ENCODE data around the gene KAZN.
"Not testable (repeated sequence)": the region's sequence is repeated elsewhere in the genome, so short reads cannot be mapped to it uniquely, and the experiment has no call there.

The KAZN gene

DNA sequence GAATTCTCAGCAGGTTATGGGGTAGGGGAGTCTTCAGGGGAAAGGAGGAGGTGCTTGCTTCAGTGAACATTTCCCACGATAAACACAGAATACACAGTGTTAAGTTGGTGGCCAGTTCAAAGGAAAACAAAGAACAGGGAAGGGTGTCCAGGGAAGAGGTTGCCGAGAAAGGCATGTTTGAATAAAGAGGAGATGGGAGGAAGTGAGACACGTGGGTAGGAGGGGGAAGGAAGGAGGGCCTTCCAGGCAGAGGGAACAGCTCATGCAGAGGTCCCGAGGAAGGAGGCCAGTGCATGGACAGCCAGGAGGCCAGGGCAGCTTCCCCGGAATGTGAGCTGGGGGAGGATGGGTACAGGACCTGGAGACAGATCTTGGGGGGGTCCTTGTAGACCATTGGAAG, 424.7 kb downstream of the KAZN start:
- no peak for DNase-seq (ENCODE audit: low read depth in 1 of 2, low spot score in 1 of 2)

DNA sequence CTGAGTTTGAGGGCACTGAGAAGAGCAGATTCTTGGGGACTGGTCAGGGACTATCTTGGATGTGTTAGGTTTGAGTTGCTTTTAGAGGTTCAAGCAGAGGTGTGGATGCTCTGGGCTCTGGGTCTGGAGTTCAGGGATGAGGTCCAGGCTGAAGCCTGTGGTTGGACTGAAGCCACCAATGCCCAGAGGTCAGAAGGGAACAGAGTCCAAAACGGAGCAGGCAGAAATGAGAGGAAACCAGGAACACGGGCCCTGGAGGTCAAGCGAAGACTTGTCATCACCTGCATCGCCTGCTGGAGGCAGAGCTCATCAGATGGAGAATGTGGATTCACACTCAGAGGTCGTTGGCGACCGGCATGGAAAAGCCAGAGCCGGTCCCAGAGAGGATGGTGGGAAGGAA, 425.5 kb downstream of the KAZN start:
- no peak for DNase-seq (ENCODE audit: low read depth in 1 of 2, low spot score in 1 of 2)

DNA sequence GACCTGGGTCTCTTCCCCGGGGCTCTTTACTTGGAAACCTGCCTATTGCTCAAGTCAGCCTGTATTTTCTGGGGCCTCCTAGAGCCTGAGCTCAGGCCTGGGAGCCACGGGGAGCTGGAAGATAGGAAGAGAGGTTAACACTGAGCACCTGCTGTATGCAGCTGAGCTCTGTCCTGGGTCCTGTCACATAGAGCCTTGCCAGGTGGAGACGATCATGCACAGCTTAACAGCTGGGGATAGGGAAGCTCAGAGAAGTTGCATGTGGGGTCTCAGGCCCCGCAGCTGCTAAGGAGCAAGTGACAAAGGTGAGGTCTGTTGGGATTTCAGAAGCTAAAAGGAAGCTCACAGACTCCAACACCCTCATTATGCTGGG, 427.6 kb downstream of the KAZN start:
- no peak for DNase-seq (ENCODE audit: low read depth in 1 of 2, low spot score in 1 of 2)

DNA sequence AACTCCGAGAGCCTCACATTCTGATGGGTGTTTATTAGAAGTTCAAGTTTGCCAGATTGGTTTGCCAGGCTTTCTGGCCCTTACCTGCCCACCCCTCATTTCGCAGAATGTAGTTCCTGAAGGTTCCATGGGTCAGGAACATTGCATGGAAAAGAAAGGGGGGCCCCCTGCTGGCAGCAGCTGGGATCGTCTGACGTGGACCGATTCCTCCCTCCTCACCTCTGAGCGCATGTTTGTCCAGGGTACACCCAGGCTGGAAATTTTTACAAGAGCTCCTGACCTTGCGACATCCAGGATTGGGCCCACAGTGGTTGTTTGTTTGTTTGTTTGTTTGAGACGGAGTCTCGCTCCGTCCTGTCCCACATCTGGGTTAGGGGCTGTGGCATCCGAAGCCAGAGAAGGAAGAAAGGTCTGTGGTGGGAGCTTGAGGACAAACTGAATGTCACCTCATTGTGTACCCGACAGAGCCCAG, 429.1 kb downstream of the KAZN start:
- DNase-seq (ENCODE audit: low read depth in 1 of 2, low spot score in 1 of 2), result no peak

DNA sequence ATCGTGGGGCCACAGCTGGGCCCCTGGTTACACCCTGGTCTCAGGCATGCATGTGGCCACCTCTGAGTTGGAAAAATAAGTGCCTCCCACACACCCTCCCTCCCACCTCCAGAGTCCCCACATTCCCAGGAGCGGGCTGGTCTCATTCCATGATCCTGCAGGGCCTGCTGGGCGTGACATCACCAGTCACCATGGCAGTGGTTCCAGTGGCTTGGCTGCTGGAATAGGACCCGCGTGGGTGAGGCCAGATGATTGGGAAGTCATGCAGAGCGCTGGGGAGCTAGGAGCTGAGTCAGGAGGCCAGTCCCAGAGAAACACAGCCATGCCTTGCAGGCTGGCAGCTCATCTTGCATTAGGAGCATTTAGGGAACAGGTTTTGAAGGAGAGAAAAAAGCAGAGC, 429.6 kb downstream of the KAZN start:
- no peak for DNase-seq (ENCODE audit: low read depth in 1 of 2, low spot score in 1 of 2)

DNA sequence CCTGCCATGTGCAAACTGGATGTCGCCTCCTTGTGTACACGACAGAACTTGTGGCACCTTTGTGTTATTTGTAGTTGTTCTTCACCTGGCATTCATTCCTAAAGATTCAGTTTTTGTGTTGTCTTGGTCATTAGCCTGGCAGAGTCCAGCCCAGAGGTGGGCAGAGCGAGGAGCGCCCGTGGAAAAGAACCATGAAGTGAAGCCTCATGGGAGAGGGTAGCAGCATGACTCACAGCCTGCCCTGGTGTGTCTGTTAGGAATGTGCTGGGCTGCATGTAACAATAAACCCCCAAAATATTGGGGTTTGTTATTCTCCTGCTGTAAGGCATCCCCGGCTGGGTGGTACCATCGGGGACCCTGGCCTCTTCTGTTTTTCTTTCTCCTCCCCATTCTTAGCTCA, 430.1 kb downstream of the KAZN start:
- DNase-seq (ENCODE audit: low read depth in 1 of 2, low spot score in 1 of 2), result no peak

DNA sequence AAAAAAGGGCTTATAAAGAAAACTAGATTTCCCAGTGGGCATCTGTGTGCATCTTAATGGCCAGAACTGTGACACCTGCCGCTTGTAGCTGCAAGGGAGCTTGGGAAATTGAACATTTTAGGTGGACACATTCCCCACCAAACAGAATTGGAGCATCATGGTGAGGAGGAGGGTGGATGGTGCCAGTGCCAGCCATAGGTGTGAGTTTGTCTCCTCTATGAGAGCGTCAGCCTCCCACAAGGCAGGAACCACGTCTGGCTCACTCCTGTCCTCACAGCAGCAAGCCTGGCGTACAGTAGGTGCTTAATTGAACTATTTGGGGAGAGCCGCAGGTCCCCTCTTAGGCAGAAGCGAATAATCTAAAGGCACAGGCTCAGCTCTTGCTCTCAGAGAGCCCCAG, 430.6 kb downstream of the KAZN start:
- no peak for DNase-seq (ENCODE audit: low read depth in 1 of 2, low spot score in 1 of 2)

DNA sequence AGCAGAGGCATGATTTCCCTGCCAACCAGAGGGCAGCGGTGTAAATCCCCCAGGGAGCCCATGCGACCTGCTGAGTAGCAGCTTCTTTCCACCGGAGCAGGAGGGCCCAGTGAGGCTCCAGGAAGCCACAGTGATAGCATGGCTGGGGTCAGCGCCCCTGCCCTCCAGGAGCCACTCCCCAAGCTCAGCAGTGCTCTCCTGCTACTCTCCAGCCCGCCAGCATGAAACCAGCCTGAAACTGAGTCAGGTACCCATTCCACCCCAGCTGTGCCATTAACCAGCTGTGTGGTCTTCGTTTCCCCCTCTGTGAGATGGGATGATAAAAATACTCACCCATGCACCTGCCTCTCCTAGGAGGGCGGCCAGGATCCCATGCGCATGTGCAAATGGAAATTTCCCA, 431.3 kb downstream of the KAZN start:
- no peak for DNase-seq (ENCODE audit: low read depth in 1 of 2, low spot score in 1 of 2)

DNA sequence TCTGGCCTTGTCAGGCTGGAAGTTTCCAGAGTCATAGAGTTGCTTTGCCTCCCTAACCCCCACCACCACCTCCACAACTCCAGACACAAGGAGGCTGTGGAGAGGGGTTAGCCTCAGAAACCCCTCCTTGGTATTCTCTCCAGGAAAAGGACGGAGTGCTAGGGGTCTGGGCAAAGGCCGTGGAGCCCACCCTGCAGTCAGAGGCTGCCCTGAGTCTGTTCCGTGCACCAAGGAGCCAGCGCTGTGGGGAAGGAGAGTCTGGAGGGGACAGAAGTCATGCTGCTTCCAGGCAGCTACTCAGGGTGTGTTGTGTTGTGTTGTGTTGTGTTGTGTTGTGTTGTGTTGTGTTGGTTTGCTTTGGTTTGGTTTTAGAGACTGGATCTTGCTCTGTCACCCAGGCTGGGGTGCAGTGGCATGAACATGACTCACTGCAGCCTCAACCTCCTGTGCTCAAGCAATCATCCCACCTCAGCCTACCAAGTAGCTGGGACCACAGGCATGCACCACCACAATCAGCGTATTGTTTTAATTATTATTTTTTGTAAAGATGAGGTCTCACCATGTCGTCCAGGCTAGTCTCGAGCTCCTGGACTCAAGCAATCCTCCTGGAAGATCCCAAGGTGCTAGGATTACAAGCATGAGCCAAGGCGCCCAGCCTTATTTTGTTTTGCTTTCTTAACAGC, 432.9 kb downstream of the KAZN start:
- no peak for DNase-seq (ENCODE audit: low read depth in 1 of 2, low spot score in 1 of 2)

DNA sequence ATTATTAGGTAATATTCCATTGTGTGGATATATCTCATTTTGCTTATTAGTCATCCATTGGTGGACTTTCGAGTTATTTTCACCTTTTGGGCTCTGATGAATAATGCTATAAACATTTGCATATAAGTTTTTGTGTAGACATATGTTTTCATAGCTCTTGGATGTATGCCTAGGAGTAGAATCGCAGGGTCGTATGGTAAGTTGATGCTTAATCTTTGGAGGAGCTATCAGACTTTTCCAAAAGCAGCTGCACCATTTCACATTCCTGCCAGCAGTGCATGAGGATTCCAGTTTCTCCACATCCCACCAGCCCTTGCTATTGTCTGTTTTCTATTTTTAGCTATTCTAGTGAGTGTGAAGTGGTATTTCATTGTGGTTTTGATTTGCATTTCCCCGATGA, 434.8 kb downstream of the KAZN start:
- DNase-seq (ENCODE audit: low read depth in 1 of 2, low spot score in 1 of 2), result no peak

DNA sequence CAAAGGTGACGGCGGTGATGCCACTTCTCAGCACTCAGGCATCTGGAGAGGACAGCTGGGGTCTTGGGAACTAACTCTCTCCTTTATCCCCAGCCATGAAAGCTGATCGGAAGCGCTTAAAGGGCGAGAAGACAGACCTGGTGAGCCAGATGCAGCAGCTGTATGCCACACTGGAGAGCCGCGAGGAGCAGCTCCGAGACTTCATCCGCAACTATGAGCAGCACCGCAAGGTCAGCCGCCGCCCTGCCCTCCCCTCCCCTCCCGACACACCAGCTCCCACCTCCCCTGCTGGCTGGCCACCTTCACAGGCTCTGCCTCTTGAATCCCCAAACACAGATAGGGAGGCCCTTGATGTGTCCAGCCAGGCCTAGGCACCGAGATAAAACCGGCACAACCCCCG, 436.2 kb downstream of the KAZN start:
- DNase-seq (ENCODE audit: low read depth in 1 of 2, low spot score in 1 of 2), result no peak

DNA sequence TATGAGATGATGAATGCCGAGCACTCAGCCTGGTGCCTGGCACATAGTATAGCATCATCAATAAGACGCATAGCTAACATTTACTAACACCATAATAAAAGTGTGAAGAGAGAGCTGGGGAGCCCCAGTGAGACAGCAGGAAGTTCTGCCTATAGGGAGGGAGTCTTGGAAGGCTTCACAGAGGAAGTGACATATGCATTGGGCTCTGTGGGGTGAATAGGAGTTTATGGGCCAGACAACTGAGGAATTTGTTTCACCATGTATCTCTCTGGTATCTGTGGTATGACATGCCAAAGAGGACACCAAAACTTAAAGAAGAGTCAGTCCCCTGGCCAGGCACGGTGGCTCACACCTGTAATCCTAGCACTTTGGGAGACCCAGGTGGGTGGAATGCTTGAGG, 436.8 kb downstream of the KAZN start:
- DNase-seq (ENCODE audit: low read depth in 1 of 2, low spot score in 1 of 2), result no peak

DNA sequence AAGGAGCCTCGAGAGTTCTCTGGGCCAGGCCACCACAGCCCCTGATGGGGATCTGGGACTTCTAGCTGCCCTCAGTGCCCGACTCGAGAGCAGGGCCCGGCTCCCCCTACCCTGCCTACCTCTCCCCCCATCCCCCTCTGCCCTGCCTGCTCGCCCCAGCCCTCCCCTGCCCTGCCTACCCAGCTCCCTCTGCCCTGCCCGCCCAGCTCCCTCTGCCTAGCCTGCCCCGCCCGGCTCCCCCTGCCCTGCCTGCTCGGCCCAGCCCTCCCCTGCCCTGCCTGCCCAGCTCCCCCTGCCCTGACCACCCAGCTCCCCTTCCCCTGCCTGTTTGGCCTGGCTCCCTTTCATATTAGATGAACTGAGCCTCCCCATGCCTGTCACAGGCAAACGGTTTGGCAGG, 437.6 kb downstream of the KAZN start:
- DNase-seq (ENCODE audit: low read depth in 1 of 2, low spot score in 1 of 2), result no peak

DNA sequence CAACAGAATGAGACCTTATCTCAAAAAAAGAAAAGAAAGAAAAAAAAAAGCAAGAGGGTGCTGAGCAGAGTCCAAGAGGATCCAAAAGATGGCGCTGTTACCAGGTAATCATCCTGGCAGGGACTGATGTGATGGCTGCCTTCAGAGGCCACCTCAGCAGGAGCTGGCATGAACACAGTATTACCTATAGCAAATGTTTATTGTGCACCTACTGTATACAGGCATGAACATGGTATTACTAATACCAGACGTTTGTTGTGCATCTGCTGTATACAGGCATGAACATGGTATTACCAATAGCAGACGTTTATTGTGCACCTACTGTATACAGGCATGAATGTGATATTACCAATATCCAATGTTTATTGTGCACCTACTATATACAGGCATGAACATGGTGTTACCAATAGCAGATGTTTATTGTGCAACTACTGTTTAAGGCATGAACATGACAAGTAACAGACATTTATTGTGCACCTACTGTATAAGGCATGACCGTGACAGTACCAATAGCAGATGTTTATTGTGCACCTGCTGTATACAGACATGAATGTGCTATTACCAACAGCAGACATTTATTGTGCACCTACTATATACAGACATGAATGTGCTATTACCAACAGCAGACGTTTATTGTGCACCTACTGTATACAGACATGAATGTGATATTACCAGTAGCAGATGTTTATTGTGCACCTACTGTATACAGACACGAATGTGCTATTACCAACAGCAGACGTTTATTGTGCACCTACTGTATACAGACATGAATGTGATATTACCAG, 439.9 kb downstream of the KAZN start:
- DNase-seq (ENCODE audit: low read depth in 1 of 2, low spot score in 1 of 2), result no peak

DNA sequence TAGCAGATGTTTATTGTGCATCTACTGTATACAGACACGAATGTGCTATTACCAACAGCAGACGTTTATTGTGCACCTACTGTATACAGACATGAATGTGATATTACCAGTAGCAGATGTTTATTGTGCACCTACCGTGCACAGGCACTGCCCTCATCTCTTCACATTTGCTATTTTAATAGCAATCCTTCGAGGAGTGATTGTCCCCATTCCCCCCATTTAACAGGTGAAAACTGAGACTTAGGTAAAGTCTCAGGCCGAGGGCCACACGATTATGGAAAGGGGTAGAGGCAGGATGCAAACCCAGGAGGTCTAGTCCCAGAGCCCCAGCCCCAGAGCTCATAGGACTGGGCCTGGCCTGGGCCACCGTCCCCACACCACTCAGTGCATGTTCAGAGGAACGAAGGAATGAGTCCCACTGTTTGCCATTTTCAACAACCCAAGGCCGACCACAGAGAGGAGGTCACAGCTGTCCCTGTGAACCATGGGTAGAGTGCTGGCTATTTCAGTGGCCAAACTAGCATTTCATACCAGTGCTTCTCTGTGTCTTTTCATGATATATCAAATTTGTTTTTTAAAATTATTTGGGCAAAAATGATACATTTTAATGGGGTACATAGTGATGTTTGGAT, 440.6 kb downstream of the KAZN start:
- DNase-seq (ENCODE audit: low read depth in 1 of 2, low spot score in 1 of 2), result no peak

DNA sequence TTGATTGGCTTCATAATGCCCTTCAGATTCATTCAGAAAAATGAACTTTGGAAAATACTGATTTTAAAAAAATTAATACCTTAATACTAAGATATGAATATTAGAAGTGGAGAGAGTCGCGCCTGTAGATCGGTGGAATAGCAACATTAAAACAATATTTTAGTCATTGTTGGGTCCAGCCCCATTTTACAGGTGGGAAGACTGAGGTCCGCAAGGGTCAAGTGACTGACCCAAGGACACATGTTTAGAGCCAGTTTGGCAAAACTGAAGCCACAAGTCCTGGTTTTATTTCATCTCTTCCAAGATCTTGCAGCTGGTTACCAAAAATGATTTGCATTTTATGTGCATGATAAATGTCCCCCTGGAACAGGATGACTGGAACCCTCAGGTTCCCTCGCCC, 441.4 kb downstream of the KAZN start:
- DNase-seq (ENCODE audit: low read depth in 1 of 2, low spot score in 1 of 2), result no peak

DNA sequence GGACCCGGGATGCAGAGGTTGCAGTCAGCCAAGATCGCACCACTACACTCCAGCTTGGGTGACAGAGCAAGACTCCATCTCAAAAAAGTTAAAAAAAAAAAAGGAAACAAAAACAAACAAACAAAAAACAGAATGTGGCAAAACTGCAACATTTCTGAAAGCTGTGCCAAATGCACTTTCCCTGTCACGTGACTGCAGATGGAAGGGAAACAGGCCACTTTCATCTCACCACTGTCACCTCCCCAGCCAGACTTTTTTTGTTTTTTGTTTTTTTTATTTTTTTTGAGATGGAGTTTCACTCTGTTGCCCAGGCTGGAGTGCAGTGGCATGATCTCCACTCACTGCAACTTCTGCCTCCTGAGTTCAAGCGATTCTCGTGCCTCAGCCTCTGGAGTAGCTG, 442.2 kb downstream of the KAZN start:
- not testable (repeated sequence) for DNase-seq (ENCODE audit: low read depth in 1 of 2, low spot score in 1 of 2)

DNA sequence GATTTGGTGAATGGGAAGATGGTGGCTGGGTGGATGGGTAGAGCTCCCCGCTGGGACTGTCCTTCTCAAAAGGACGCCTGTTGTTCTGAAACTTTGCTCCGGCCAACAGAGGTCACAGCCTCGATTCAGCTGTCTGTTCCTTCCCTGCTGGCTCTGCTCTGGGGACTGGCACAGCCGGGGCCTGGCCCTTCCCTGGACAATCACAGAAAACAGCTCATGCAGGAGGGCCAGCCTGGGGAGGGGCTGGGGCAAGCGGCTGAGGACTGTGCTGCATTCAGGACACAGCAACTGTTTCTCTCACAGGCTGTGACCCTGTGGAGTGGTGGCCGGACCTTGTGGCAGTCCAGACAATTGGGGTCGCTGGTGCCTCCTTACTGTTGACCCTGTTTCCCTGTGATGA, 444.4 kb downstream of the KAZN start:
- no peak for DNase-seq (ENCODE audit: low read depth in 1 of 2, low spot score in 1 of 2)

DNA sequence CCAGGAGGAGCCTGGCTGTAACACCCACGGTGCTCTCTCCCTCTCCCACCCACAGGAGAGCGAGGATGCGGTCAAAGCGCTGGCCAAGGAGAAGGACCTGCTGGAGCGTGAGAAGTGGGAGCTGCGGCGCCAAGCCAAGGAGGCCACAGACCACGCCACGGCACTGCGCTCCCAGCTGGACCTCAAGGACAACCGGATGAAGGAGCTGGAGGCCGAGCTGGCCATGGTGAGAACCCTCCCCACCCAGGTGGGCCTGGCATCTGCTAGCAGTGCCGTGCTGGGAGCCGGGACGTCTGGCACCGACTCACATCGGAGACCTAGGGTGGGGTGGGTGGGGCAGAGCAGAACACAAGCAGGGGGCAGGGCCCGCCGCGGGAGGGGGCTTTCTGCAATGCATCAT, 445.4 kb downstream of the KAZN start:
- DNase-seq (ENCODE audit: low read depth in 1 of 2, low spot score in 1 of 2), result no peak

DNA sequence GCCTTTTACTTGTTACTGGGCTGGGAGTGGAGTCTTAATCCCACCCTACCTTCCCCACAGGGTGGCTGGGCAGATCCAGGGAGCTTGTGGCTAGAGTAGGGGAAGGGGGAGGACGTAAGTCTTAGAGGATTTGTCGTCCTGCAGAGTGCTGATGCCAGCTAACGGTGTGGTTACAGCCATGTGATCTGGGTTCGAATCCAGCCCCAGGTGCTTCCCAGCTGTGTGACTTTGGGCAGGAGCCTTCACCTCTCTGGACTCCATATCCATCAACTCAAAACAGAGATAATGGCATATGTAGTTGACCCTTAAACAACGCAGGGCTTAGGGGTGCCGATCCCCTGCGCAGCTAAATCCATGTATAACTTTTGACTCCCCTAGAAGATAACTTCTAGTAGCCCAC, 446.6 kb downstream of the KAZN start:
- no peak for DNase-seq (ENCODE audit: low read depth in 1 of 2, low spot score in 1 of 2)

DNA sequence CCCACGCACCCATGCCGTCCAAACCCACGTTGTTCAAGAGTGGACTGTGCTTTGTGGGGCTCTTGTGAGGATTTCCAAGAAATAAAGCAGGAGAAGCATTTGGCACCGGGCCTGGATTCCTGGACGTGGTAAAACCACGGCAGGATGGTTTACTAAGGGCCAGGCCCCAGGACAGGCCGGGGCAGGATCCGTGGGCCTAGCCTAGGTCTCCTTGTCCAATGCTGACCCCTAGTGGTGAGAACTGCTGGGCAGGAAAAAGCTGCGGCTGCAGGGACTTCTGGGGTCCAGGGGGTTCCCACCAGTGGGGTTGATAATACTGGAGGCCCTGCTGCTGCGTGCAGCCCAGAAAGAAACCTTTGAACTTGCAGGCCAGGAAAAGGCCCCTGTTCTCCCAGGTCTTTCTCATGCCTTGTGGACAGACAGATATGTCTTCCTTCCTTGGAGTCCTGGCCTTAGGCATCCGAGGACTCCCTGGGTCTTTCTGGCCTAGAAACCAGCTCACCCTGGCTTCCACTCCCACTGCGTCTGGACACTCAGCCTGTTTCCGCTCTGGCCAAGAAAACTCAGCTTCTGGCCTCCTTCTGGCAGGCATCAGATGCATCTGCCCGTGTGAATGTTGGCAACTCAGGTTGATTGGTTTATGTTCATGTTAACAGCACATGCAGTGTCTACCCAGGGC, 448.1 kb downstream of the KAZN start:
- peak in 1 of 2 donors; percentile 9 for DNase-seq (ENCODE audit: low read depth in 1 of 2, low spot score in 1 of 2)

DNA sequence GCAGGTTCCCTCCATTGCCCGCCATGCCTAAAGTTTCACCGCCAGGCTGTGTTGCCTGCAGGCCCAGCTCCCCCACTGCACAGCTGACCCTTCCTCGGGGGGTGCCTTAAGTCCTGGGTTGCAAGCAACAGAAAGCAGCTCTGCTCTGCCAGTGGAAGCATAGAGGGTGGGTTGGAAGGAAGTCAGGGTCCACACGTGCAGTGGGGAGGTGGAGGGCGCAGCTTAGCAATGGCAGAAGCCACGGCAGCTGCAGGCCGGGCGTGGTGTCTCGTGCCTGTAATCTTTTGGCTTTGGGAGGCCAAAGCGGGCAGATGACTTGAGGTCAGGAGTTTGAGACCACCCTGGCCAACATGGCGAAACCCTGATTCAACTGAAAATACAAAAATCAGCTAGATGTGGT, 448.8 kb downstream of the KAZN start:
- DNase-seq (ENCODE audit: low read depth in 1 of 2, low spot score in 1 of 2), result no peak
